HG02840 (cell line): Measurements from ENCODE around the gene PLIN1.

Source experiments
- ATAC-seq: cut with Tn5 transposase; IDR thresholded peaks from one replicate; pipeline ENCODE4 v1.9.1; 2021; ENCODE audit warnings: mild to moderate bottlenecking, moderate library complexity, moderate number of reproducible peaks; ENCODE audit not compliant: unreplicated experiment, low FRiP score

The PLIN1 gene

DNA sequence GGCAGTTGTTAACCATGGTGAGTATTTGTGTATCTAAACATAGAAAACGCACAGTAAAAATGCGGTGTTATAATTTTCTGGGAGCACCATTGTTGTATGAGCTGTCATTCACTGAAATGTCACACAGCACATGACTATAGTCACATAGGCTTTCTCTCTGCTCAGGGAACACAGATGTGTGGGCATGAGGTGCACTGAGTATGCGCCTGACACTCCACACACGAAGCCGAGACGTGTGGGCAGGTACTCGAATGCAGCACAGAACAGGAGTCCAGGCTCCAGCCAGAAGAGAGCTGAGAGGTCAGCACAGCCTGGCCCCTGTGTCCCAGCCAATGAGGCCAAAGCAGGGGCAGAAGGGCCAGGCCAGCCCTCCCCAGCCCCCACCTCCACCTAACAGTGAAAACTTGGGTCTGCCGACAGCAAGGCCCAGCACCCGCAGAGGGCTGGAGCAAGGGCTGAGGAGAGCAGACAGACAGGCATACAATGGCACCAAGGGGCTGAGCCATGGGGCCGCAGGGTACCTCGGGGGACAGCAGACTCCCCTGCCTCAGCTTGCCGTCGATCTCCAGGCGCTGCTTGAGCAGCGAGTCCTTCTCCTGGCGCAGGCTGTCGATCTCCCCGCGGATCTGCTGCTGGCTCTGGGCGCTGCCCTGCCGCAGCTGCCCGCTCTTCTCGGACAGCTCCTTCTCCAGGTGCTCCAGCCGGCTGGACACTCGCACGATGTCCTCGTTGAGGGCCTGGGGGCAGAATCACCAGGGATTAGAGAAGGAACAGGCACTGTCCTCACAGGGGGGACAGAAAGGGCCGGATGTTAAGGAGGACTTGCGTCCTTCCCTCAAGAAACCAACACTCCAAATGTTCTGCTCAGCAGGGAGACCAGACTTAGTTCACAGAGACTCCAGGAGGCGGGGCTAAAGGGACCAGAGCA is 47.9 kb downstream of the PLIN1 start:
- no peak for ATAC-seq

- no peak for ATAC-seq
These were observed 48.9 kb downstream of the PLIN1 start for GRCh38 chr15:89630260-89630659.

- ATAC-seq = no peak
These were observed 49.3 kb downstream of the PLIN1 start for GRCh38 chr15:89629829-89630228.

DNA sequence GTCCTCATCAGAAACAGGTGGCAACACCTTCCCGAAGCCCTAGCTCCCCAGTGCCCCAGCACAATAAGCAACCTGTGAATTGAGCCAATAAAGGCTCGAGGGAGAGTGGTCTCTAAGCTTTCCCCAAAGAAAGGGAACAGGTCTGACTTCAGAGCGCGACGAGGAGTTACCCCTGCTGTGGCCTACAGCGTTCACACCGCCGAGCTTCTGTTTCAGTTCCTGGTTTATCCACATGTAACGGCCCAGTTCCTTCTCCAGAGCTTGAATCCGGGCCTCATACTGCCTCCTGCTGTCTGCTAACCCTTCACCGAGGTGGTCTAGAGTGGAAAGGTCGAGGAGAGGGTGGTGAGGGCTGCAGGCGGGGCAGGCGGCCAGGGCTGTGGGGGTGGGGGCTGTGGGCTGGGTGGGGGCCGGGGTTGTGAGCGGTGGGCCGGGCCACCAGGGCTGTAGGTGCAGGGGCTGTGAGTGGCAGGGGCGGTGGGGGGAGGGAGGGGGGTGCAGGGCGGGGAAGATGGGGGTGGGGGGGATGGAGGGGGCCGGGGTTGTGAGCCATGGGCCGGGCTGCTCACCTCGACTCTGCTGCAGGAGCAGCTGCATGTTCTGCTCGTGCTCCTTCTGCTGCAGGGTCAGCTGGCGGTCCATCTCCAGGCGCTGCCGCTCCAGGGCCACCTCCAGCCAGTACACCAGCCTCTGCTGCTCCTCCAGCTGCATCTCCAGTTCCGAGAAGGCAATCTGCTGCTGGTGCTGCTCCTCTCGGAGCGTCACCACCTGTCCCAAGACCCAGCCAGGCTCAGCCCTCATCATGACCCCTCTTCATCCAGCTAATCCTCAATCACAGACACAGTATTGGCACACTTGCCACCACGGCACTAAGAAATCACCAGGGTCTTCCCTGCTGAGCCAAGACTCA is 50.1 kb downstream of the PLIN1 start:
- no peak for ATAC-seq

DNA sequence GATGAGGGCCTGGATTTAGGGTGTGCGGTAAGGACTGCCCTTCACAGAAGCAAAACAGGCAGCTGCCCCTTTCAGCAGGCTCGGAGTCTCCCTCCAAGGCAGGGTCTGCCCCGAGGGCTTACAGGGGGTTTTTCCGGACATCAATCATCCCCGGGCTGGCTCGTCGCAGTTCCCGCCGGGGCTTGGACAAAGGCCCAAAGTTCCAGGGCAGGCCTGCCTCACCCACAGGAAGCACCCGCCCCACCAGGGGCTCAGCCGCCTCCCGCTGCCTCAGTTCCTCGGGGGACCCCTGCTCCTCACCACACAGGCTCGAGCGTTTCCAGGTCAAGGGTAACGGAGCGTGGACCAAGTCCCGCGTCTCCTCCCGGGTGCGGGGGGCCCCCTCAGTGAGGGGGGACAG is 50.9 kb downstream of the PLIN1 start:
- ATAC-seq = no peak

DNA sequence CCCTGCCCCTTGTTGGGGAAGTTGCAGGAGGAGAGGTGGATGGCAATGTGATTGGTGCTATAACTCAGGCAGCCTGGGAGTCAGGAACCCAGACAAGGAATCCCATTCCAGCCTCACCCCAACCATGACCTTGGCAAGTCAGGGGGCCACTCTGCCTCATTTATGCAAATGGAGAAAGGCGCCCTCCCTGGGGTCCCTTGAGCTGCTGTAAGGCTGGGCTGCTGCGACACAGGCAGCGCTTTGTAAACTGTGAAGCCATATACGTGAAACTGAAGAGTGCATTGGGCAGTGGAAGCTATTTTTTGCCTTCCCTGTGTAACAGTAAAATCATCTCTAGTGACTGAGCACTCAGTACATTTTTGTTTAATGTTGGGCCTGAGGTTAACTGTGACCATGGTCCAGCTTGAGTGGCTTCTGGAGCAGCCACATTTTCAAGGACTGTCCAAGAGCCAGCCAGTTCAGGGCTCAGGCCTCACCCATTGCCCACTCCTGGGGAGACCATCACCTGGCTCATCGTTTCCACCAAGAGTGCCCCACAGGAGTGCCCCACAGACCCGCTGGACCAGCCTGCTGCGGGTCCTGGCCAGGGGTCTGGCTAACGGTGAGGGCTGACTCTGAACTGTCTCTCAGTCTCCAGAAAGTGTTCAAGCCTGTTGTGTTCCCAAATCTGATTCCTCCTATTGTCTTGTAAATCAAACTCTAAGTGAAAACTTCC is 51.8 kb downstream of the PLIN1 start:
- no peak for ATAC-seq

GRCh38 chr15:89625716-89626115 is 53.5 kb downstream of the PLIN1 start:
- ATAC-seq = no peak

DNA sequence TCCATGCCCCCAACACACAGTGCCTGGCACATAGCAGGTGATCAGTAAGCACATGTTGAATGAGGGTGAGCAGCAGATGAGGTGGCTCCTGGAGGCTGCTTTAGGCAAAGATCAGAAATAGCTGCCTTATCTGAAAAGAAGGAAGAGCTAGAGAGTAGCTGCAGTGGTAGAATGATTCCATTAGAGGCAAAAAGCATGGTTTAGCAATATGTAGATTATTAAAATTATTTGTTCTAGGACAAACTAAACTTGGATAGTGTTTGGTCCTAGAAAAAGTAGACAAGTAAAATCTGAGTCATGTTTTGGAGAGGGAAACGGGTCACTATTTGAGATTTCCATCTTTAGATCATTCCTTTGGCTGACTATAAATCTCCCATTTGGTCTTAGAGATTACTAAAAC is 56.0 kb downstream of the PLIN1 start:
- ATAC-seq = no peak

- ATAC-seq = no peak
These were observed 57.6 kb downstream of the PLIN1 start for GRCh38 chr15:89621547-89621946.

- no peak for ATAC-seq
These were observed 62.9 kb downstream of the PLIN1 start for GRCh38 chr15:89616228-89616627.

DNA sequence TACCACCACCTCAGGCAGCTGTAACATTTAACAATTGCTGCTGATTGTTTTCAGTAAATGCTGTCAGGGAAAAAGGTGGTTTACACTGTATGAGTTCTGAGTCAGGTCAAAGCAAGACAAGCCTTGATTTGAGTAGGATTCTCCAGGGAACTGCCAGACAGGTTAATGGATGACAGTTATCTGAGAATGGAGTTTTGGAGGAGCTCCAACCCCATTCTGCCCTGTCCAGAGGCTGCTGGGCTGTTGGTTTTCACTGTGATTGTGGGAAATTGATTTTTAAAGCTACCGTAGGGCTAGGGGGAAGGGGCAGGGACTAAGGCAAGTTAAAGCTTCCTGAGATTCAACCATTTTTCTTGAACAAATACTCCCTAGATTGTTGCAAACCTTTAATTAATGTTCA is 64.0 kb downstream of the PLIN1 start:
- no peak for ATAC-seq
